Subcutaneous adipose tissue (tissue), 4 donors: ENCODE measurements around the gene PTMA. TPM values are rescaled to one million over a fixed set of nuclear protein-coding genes. Genes with fewer than 3 reads are reported as not detected.

Experiments used
- CTCF ChIP-seq: fragments of 450-650 bp; IDR thresholded peaks from one replicate; pipeline ENCODE4 v1.5.1; 2016; ENCODE audit warnings: low read depth, mild to moderate bottlenecking, control low read depth, antibody characterized with exemption, moderate library complexity
- total RNA-seq, 4 donors: library from RNA; depleted of rRNA; stranded (reverse); fragments of >200 nt; gene quantifications; one replicate each; pipeline ENCODE4 v1.1.0, GENCODE V29; 2016

Gene PTMA
- total RNA-seq, 4 donors from 2014 or later, result 435 to 772 (median 535) TPM

DNA sequence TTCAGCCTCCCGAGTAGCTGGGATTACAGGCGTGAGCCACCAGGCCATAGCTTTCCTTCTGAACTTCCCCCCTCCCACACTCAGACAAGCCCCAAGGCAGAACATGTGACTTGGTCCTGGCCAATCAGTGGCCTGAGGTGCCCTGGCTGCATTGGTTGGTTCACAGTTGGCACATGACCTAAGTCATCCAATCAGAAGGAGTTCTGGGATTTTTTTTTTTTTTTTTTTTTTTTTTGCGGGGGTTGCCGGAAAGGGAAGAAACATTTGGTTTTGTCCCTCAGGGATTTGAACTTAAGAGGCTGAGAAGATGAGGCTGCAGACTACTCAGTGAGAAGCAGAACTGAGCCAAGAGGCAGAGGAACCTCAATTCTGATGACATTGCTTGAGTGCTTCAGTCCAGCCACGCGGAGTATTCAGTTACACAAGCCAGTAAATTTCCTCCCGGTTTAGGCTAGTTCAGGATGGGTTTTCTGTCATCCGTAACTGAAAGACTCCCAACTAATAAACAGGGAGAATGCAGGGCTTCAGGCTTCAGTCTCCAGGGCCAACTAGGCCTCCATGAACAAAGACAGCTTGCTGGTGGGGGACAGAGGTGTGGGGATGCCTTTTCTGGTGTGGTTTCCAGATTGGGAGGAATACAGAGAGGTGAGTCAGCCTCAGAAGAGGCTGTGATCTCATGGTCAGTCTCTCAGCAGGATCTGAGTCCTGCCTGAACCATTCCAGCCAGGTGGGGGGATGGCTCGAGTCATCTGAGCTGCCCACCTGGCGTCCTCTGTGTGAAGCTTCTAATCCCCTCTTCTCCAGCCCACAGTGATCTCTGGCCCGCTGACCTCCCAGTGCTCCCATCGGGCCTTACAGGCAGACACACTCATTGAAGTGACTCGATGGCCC, 9.2 kb downstream of the PTMA start:
- no peak for TF ChIP-seq CTCF

DNA sequence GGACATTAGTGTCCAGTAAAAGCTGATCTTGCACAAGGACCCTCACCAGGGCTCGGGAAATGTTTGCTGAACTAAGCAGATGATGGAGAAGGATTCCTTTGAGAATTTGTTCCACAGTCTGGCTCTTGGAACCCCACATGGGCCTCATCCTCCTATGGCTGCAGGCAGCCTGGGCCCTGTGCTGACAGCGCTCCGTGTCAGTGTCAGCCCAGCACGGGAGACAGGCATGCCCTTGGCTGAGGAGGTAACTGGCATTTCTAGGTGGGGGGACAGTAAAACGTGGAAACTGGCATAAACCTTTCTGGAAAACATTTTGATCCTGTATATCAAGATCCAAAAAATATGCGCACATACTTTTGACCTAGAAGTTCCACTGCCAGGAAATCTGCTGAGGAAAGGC, 10.5 kb downstream of the PTMA start:
- no peak for TF ChIP-seq CTCF

DNA sequence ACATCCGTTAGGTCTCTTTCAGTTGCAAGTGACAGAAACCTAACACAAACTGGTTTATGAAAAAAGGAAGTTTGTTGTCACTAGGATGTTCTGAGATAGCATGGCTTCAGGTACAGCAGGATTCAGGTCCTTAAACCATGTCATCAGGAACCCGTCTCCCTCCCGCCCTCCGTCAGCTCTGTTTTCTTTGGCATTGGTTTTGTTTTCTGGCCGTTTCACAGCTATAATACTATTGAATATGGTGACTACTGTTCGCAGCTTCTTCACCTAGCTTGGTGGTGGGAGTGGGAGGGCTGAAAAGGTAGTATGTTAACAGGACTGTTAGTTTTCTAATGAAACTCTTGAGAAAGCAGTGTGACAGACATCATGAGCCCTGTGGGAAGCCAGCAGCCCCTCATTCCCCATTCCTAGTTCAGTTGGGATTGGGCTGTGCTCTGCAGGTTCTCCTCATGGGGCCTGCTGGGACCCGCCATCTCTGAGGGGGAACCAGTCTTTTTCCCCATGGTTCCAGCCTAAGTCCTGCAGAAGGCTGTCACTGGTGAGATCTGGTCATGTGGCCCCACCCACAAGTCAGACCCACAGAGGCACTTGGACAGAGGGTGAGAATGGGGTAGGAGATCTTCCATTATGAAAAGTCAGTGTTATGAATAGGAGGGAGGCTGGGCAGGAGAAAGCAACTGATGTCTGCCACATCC, 12.1 kb downstream of the PTMA start:
- TF ChIP-seq CTCF, result no peak

DNA sequence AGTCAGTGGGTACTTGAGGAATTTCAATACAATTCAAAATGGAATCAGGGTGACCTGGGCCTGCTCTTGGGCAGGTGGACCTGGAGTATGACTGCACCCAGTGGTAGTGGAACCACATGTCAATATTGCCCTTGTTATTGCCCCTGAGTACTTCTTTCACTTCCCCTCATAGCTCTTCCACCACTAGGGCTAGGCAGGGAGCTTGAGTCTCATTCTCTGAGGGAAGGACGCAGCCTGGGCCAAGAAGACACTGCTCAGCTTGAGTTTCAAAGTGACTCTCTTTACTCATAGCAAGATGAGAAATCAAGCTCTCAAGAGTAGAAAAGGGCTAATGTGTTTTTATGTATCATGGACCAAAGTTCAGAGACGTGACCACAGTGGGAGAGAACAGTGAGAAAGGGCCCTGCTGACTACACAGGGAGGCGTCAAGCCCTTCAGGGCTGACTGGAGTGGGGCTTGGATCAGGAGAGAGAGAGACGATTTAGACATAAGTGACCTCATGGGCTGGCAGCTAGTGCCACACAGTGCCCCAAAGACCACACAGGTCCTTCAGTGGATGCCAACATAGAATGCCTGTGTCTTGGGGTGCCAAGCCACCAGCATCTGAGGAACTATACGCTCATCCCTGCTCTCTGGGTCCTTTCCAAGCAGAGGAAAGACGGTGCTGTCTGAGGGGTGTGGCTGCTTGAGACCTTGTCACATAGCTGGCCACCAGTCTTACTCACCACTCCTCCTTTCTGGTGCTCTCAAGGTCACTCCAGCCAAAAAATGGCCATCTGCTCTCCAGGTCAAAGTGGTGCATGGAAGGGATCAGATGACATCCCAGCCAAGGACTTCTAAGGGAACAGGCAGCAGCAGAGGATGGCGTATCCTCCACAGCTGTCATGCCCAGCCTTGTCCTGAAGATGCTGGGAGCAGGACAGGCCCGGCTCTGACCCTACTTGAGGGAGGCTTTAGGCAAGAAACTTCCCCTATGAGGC, 13.0 kb downstream of the PTMA start:
- no peak for TF ChIP-seq CTCF

DNA sequence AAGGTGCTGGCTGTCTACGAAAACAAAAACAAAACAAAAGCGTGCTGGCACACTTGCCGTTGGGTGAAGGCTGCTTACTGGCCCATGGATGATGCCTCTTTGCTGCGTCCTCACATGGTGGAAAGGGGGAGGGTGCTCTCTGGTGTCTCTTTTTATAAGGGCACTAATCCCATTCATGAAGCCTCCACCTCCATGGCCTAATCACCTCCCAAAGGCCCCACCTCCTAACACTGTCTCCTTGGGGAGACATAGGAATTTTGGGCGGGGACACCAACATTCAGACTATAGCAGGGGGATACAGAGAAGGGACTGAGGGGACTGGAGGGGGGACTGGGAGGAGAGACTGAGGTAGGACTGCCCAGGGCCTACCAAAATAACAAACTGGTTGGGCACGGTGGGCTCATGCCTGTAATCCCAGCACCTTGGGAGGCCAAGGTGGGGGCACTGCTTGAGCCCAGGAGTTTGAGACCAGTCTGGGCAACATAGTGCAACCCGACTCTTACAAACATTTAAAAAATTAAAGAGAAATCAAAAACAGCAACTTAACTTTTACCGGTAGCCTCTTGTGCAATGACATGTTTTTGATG, 14.5 kb downstream of the PTMA start:
- no peak for TF ChIP-seq CTCF

DNA sequence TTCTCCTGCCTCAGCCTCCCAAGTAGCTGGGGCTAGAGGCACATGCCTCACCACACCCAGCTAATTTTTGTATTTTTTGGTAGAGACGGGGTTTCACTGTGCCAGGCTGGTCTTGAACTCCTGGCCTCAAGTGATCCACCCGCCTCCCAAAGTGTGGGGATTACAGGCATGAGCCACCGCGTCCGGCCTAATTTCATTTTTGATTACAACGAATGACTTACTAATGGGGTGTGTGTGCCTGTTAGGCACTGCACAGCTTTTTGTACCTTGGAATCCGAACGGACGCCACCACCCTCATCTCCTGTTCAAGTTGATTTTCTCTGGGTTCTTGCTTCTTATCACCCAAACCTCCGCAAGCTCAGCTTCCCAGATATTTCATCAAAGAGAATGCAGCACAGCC, 17.2 kb downstream of the PTMA start:
- TF ChIP-seq CTCF, result no peak
